Trophoblast cell (in vitro differentiated cells and primary cell): Measurements from ENCODE around the gene HOXB7.

Experiments
- DNase-seq, 2 donors: peaks; one replicate each; pipeline ENCODE4 v3.0.0-alpha.2; 2016
- H2AFZ ChIP-seq: 2 replicates; pipeline ENCODE4 v1.6.1; 2013; ENCODE audit warnings: low read length, moderate library complexity, mild to moderate bottlenecking; ENCODE audit not compliant: insufficient read depth, poor library complexity
- H2AK5ac ChIP-seq: 2 replicates; pipeline ENCODE4 v1.6.1; 2013; ENCODE audit warnings: mild to moderate bottlenecking, low read length
- H2BK120ac ChIP-seq: 2 replicates; pipeline ENCODE4 v1.6.1; 2013; ENCODE audit warnings: low read length, mild to moderate bottlenecking, moderate library complexity; ENCODE audit not compliant: insufficient read depth, poor library complexity
- H2BK12ac ChIP-seq: 2 replicates; pipeline ENCODE4 v1.6.1; 2013; ENCODE audit warnings: mild to moderate bottlenecking, low read length, moderate library complexity
- H2BK5ac ChIP-seq: 2 replicates; pipeline ENCODE4 v1.6.1; 2013; ENCODE audit warnings: low read length, low read depth, moderate library complexity, mild to moderate bottlenecking; ENCODE audit not compliant: poor library complexity
- H3K14ac ChIP-seq: 2 replicates; pipeline ENCODE4 v1.6.1; 2013; ENCODE audit warnings: mild to moderate bottlenecking, low read length
- H3K18ac ChIP-seq: 2 replicates; pipeline ENCODE4 v1.6.1; 2013; ENCODE audit warnings: mild to moderate bottlenecking, low read length
- H3K23ac ChIP-seq: 2 replicates; pipeline ENCODE4 v1.6.1; 2013; ENCODE audit warnings: low read length
- H3K27ac ChIP-seq: 2 replicates; pipeline ENCODE4 v1.5.1; 2013; ENCODE audit warnings: low read depth, mild to moderate bottlenecking, inconsistent platforms, low read length, moderate library complexity
- H3K27me3 ChIP-seq: 2 replicates; pipeline ENCODE4 v1.6.1; 2013; ENCODE audit warnings: inconsistent platforms, mild to moderate bottlenecking, low read length, moderate library complexity; ENCODE audit not compliant: insufficient read depth
- H3K36me3 ChIP-seq, 2 experiments: 1 replicate in 1 of 2; 2 replicates in 1 of 2; pipeline ENCODE4 v1.6.1; 2013; ENCODE audit warnings: low read length in 2 of 2, mild to moderate bottlenecking in 2 of 2, moderate library complexity in 1 of 2; ENCODE audit not compliant: insufficient read depth in 2 of 2, control insufficient read depth in 1 of 2
- H3K4ac ChIP-seq: 2 replicates; pipeline ENCODE4 v1.6.1; 2013; ENCODE audit warnings: low read depth, mild to moderate bottlenecking, low read length, moderate library complexity
- H3K4me1 ChIP-seq, 2 experiments: 1 replicate in 1 of 2; 2 replicates in 1 of 2; pipeline ENCODE4 v1.6.1; 2013; ENCODE audit warnings: low read length in 2 of 2, mild to moderate bottlenecking in 2 of 2, moderate library complexity in 1 of 2; ENCODE audit not compliant: insufficient read depth in 2 of 2, control insufficient read depth in 1 of 2
- H3K4me2 ChIP-seq: 2 replicates; pipeline ENCODE4 v1.6.1; 2013; ENCODE audit warnings: inconsistent platforms, mild to moderate bottlenecking, low read length, moderate library complexity
- H3K4me3 ChIP-seq: 2 replicates; pipeline ENCODE4 v1.5.1; 2013; ENCODE audit warnings: mild to moderate bottlenecking, low read depth, low read length, inconsistent platforms
- H3K79me1 ChIP-seq: one replicate; pipeline ENCODE4 v1.6.1; 2013; ENCODE audit warnings: low read length
- H3K79me2 ChIP-seq: 2 replicates; pipeline ENCODE4 v1.6.1; 2013; ENCODE audit warnings: low read length, mild to moderate bottlenecking; ENCODE audit not compliant: control insufficient read depth, insufficient read depth, poor library complexity
- H3K9ac ChIP-seq: 2 replicates; pipeline ENCODE4 v1.6.1; 2013; ENCODE audit warnings: mild to moderate bottlenecking, low read length
- H3K9me3 ChIP-seq: 2 replicates; pipeline ENCODE4 v1.6.1; 2013; ENCODE audit warnings: low read depth, mild to moderate bottlenecking, control low read depth, inconsistent platforms, low read length; ENCODE audit not compliant: insufficient read depth
- H4K12ac ChIP-seq: 2 replicates; pipeline ENCODE4 v1.6.1; 2013; ENCODE audit warnings: low read depth, mild to moderate bottlenecking, low read length, moderate library complexity
- H4K8ac ChIP-seq: 2 replicates; pipeline ENCODE4 v1.6.1; 2013; ENCODE audit warnings: low read depth, mild to moderate bottlenecking, low read length, moderate library complexity
- H4K91ac ChIP-seq: one replicate; pipeline ENCODE4 v1.6.1; 2013; ENCODE audit warnings: low read depth, mild to moderate bottlenecking, low read length, moderate library complexity
- WGBS: extraction: QIAGEN DNeasy Blood & Tissue Kit; methylation state at CpG from one replicate; pipeline ENCODE4 v1.1.7; 2013; ENCODE audit warnings: missing lambda C conversion rate; ENCODE audit not compliant: insufficient read length, insufficient coverage; ENCODE audit errors: extremely low coverage; 5-methylcytosine and 5-hydroxymethylcytosine counted together

Gene HOXB7

DNA sequence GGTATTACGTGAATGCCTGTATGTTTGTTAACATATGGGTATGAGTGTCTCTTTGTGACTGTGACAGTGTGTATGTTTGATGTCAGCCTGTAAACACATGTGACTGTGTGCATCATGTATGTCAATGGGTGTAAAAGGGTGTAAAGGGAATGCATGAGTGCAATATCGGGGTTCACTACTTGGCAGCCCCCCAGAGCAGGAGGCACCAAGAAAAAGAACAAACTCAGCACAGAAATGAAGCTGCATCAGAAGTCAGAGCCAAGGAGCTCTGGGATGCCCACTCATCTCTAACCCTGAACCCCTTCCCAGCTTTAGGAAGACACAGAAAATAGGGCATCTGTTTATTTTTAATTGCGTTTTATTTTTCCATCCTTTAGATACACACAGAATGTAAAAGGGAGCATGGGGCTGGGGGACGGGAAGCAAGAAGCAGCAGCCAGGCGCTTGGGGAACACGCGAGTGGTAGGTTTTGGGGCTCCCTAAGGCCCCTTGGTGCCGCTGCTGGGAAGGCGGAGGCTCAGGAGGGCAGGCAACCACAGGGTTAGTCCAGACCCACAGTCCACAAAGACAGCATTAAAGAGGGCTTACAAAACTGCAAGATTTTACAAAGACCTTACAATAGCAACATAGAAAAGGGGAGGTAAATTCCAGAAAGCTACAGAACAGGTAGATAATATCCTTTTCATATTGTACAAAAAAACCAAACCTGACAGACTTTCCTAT is 3.8 kb downstream of the HOXB7 start:
- Histone ChIP-seq H3K9ac (no peak overlapping the region), H3K23ac (no peak overlapping the region), H3K14ac (no peak overlapping the region), H3K4me1 (peaks cover 13 to 16% of the 10 kb centered on the region in 2 experiments), H3K36me3 (no peaks in the 10 kb centered on the region), H2AFZ (no peak overlapping the region), H3K4ac (no peak overlapping the region), H2BK120ac (no peak overlapping the region), H3K4me2 (no peak overlapping the region), H2BK12ac (no peak overlapping the region), H3K27ac (no peak overlapping the region), H3K79me1 (peaks cover 17% of the 10 kb centered on the region), H4K12ac (no peak overlapping the region), H3K27me3 (peaks cover 37% of the 10 kb centered on the region), H3K18ac (no peak overlapping the region), H3K9me3 (peaks cover 2% of the 10 kb centered on the region), H3K4me3 (no peak overlapping the region), H2BK5ac (no peak overlapping the region), H4K8ac (no peak overlapping the region), H2AK5ac (no peak overlapping the region), H3K79me2 (peaks cover 5% of the 10 kb centered on the region), H4K91ac (no peak overlapping the region)
- DNase-seq, result no peak
- no CpG with 5 or more reads among the region's 9 CpGs for WGBS

DNA sequence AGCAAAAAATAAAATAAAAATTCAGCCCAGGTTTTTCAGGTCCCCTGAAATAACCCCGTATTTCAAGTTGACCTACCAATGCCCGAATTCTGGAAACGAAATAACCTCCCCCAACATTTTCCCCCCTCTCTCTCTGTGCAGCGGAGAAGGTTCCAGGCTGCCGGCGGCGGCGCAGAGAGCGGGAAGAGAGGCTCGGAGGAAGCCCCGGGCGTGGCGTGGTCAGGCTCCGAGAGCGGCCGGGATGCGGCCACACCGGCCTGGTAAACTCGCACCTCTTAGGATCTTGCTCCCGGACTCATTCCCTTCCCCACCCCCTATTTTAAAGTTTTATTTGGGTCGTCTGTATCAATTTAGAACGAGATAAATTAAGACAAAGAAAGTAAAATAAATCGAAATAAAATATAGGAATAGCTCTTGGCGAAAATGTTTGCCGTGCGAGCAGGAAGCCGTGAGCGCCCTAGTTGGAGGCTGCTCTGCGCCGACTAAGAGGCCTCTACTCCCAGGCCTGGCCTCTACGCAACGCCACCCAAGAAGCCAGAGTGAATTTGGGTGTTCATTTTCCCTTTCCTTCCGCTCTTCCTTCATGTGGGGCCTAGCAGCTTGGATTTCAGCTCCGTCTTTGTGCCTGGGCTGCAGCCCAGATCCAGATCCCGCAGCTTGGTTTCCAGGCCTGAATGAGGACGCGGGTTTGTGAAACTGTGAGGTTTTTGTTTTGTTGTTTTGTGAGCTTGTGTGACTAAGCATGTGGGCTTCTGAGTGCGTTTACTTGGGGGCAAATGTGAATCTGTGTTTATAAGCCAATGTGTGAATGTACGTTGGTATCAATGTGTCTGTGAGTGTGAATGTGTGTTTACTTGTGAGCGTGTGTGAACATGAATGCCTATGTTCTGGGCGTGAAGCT is 4.6 kb downstream of the HOXB7 start:
- no peak for DNase-seq
- Histone ChIP-seq H3K9me3 (peaks cover 2% of the 10 kb centered on the region), H2BK120ac (no peak overlapping the region), H3K23ac (no peak overlapping the region), H3K14ac (no peak overlapping the region), H3K9ac (no peak overlapping the region), H2AK5ac (no peak overlapping the region), H3K4ac (no peak overlapping the region), H3K18ac (no peak overlapping the region), H3K4me1 (peaks cover 14 to 19% of the 10 kb centered on the region in 2 experiments), H3K79me2 (peaks cover 5% of the 10 kb centered on the region), H2AFZ (no peak overlapping the region), H2BK12ac (peak overlapping the region; percentile 16), H3K36me3 (no peaks in the 10 kb centered on the region), H3K27ac (no peak overlapping the region), H4K8ac (no peak overlapping the region), H2BK5ac (no peak overlapping the region), H3K4me2 (no peak overlapping the region), H3K27me3 (peaks cover 42% of the 10 kb centered on the region), H4K12ac (no peak overlapping the region), H4K91ac (no peak overlapping the region), H3K79me1 (peaks cover 13% of the 10 kb centered on the region), H3K4me3 (peak overlapping the region; percentile 39)
- WGBS, result no CpG with 5 or more reads among the region's 41 CpGs

GRCh38 chr17:48605409-48605919 is 5.4 kb downstream of the HOXB7 start:
- no peak overlapping the region for H3K27ac ChIP-seq
- H2BK5ac ChIP-seq, result no peak overlapping the region
- H3K4ac ChIP-seq, result no peak overlapping the region
- H3K9ac ChIP-seq, result no peak overlapping the region
- no peak overlapping the region for H3K4me2 ChIP-seq
- no peak overlapping the region for H2AFZ ChIP-seq
- H3K4me1 ChIP-seq, result peaks cover 16 to 27% of the 10 kb centered on the region in 2 experiments
- H3K79me2 ChIP-seq, result peaks cover 3% of the 10 kb centered on the region
- no peaks in the 10 kb centered on the region for H3K36me3 ChIP-seq
- no peak overlapping the region for H2BK12ac ChIP-seq
- peaks cover 9% of the 10 kb centered on the region for H3K79me1 ChIP-seq
- no peak overlapping the region for H2BK120ac ChIP-seq
- peaks cover 42% of the 10 kb centered on the region for H3K27me3 ChIP-seq
- H4K8ac ChIP-seq, result no peak overlapping the region
- no peak overlapping the region for H3K23ac ChIP-seq
- peaks cover 2% of the 10 kb centered on the region for H3K9me3 ChIP-seq
- no peak overlapping the region for H4K12ac ChIP-seq
- H2AK5ac ChIP-seq, result no peak overlapping the region
- DNase-seq, result no peak
- no CpG with 5 or more reads among the region's 10 CpGs for WGBS
- H3K14ac ChIP-seq, result no peak overlapping the region
- H4K91ac ChIP-seq, result no peak overlapping the region
- H3K4me3 ChIP-seq, result no peak overlapping the region
- H3K18ac ChIP-seq, result no peak overlapping the region

- Histone ChIP-seq H3K79me1 (peaks cover 3% of the 10 kb centered on the region), H4K8ac (no peak within 1 kb of the TSS), H2BK120ac (no peak within 1 kb of the TSS), H3K36me3 (no peaks in the 10 kb centered on the region), H2AK5ac (no peak within 1 kb of the TSS), H3K9ac (no peak within 1 kb of the TSS), H4K12ac (no peak within 1 kb of the TSS), H3K27me3 (peaks cover 42% of the 10 kb centered on the region), H2BK5ac (no peak within 1 kb of the TSS), H3K14ac (no peak within 1 kb of the TSS), H2BK12ac (no peak within 1 kb of the TSS), H3K4me3 (no peak within 1 kb of the TSS), H3K9me3 (peaks cover 2% of the 10 kb centered on the region), H3K4me2 (peak within 1 kb of the TSS; percentile 39), H3K79me2 (no peaks in the 10 kb centered on the region), H3K18ac (no peak within 1 kb of the TSS), H2AFZ (no peak within 1 kb of the TSS), H3K4me1 (peaks cover 16 to 29% of the 10 kb centered on the region in 2 experiments), H3K4ac (no peak within 1 kb of the TSS), H4K91ac (no peak within 1 kb of the TSS), H3K27ac (no peak within 1 kb of the TSS), H3K23ac (no peak within 1 kb of the TSS)
- no CpG with 5 or more reads among the region's 16 CpGs for WGBS
- DNase-seq, result no peak
Observed at GRCh38 chr17:48604770-48605329, 6.0 kb downstream of the HOXB7 start, which contains the start of gene HOXB6. Gene HOXB6, minus strand, starts transcription at chr17:48604986. Its CDS starts 6,836 bp downstream, at chr17:48598150.
